GM06990 (cell line): ENCODE results near the gene LAX1.

ENCODE experiments used
- DNase-seq: peaks from one replicate; pipeline ENCODE4 v3.0.0-alpha.2; 2011; ENCODE audit not compliant: insufficient read length; ENCODE audit errors: extremely low read depth
- H3K27me3 ChIP-seq: replicated peaks from 2 replicates; pipeline ENCODE4 v1.6.0; 2011; ENCODE audit warnings: low read length; ENCODE audit not compliant: control insufficient read depth, insufficient read depth
- H3K36me3 ChIP-seq: 2 replicates; pipeline ENCODE4 v1.5.1; 2011; ENCODE audit warnings: low read length; ENCODE audit not compliant: control insufficient read depth, insufficient read depth
- H3K4me3 ChIP-seq: replicated peaks from 2 replicates; pipeline ENCODE4 v1.5.1; 2011; ENCODE audit warnings: low read depth, mild to moderate bottlenecking, control low read depth, low read length
- TF ChIP-seq, protein P1 (sequence below): IDR thresholded peaks from 2 replicates; pipeline ENCODE4 v1.5.1; 2011; ENCODE audit warnings: low read length, control low read depth, mild to moderate bottlenecking, inconsistent platforms; ENCODE audit not compliant: insufficient read depth, poor library complexity, severe bottlenecking

The LAX1 gene

DNA sequence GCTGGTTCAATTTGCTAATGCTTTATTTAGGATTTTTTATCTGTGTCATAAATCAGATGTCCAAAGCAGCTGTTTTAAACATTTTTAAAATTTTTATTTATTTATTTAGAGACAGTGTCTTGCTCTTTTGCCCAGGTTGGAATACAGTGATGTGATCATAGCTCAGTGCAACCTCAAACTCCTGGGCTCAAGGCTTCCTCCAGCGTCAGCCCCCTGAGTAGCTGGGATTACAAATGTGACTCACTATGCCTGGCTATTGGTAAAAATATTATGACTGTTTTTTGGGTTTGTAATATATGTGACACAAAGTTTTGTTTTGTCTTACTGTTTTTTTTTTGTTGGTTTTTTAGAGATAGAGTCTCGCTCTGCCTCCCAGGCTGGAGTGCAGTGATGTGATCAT is 42.2 kb downstream of the LAX1 start:
- H3K36me3 ChIP-seq = peaks cover 4% of the 10 kb centered on the region
- H3K27me3 ChIP-seq = no peaks in the 10 kb centered on the region
- no peak overlapping the region for H3K4me3 ChIP-seq
- DNase-seq = no peak
- TF ChIP-seq, protein P1, sequence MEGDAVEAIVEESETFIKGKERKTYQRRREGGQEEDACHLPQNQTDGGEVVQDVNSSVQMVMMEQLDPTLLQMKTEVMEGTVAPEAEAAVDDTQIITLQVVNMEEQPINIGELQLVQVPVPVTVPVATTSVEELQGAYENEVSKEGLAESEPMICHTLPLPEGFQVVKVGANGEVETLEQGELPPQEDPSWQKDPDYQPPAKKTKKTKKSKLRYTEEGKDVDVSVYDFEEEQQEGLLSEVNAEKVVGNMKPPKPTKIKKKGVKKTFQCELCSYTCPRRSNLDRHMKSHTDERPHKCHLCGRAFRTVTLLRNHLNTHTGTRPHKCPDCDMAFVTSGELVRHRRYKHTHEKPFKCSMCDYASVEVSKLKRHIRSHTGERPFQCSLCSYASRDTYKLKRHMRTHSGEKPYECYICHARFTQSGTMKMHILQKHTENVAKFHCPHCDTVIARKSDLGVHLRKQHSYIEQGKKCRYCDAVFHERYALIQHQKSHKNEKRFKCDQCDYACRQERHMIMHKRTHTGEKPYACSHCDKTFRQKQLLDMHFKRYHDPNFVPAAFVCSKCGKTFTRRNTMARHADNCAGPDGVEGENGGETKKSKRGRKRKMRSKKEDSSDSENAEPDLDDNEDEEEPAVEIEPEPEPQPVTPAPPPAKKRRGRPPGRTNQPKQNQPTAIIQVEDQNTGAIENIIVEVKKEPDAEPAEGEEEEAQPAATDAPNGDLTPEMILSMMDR = no peak

DNA sequence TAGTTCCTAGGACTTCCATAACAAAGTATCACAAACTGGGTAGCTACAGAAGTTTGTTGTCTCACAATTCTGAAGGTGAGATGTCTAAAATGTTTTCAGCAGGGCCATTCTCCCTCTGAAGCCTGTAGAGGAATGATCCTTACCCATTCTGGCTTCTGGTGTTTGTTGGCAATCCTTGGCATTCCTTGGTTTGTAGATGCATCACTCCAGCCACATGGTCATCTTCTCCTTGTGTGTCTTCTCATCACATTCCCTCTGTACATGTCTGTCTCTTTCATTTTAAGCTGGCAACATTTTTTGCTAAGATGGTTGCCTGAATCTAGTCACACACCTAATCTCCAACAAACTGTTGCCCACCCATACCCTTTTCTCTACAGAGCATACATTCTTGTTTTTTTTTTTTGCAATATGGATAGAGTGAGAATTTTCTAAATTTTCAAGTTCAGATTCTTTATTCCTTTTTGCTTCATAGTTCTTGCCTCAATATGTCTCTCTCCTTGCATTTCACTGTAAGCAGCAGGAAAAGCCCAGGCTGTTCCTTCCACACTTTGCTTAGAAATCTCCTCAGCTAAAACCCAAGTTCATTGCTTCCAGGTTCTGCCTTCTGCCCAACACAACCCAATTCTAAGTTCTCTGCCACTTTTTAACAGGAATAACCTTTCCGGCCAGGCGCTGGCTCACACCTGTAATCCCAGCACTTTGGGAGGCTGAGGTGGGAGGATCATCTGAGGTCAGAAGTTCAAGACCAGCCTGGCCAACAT is 48.8 kb downstream of the LAX1 start:
- Histone ChIP-seq H3K36me3 (peaks cover 3% of the 10 kb centered on the region), H3K4me3 (no peak overlapping the region), H3K27me3 (no peaks in the 10 kb centered on the region)
- TF ChIP-seq, protein P1 = no peak
- DNase-seq = no peak

DNA sequence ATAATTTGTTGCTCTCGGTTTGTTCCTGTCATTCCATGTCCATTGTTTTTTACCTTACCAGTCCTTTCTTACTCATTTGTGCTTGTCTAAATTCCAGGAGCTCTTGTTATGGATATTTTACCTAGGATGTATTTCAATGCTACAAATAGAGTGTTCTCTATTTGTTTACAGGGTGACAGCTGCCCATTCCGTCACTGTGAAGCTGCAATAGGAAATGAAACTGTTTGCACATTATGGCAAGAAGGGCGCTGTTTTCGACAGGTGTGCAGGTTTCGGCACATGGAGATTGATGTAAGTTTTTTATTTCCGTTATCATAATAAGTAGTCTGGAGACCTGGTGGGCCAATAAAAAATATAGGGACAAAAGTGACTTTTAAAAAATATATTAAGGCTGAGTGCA is 53.4 kb downstream of the LAX1 start:
- no peak for DNase-seq
- TF ChIP-seq, protein P1 = no peak
- no peak overlapping the region for H3K4me3 ChIP-seq
- no peaks in the 10 kb centered on the region for H3K27me3 ChIP-seq
- H3K36me3 ChIP-seq = peaks cover 15% of the 10 kb centered on the region

DNA sequence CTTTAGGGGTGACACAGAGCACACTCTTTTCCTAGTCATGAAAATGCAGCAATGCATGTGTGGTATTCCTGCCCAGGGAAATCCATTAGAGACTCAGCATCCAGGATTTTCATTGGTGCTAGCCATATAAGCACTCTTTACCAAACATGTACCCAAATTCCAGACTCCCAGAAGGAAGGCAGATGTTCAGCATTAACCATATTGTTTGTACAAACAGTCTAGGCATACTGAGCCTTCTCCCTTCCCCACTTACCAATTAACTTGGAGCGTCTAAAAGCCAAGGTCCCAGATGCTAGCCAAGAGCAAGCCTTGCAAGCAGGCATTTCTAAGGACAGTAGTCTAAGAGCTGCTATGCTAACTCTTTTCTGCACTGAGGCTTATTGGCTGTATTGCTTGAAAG is 58.3 kb downstream of the LAX1 start:
- Histone ChIP-seq H3K27me3 (no peaks in the 10 kb centered on the region), H3K4me3 (no peak overlapping the region), H3K36me3 (peaks cover 14% of the 10 kb centered on the region)
- TF ChIP-seq, protein P1 = no peak
- no peak for DNase-seq
